Measurements from ENCODE around the gene ZBTB32.

DNA sequence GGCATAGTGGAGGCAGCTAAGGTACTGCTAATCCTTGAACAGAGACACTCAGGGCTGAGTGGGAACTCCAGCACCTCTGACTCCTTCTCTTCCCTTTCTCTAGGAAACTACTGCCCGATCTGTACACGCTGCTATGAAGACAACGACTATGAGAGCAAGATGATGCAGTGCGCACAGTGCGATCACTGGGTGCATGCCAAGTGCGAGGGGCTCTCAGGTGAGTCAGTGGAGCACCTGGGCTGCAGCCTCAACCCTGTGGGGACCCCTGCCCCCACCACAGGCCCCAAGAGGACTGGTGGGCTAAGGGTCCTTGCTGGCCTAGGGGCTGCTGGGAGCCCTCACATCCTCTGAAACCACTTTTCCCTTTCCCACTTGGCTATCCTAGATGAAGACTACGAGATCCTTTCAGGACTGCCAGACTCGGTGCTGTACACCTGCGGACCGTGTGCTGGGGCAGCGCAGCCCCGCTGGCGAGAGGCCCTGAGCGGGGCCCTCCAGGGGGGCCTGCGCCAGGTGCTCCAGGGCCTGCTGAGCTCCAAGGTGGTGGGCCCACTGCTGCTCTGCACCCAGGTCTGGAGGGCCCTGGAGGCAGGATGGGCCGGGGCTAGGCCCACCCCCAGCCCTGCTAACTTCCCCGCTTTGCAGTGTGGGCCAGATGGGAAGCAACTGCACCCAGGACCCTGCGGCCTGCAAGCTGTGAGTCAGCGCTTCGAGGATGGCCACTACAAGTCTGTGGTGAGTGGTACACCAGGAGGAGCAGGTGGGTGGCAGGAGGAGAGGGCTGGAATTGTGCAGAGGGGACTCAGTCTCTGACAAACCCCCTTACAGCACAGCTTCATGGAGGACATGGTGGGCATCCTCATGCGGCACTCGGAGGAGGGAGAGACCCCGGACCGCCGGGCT is 22.9 kb downstream of the ZBTB32 start:
- TF ChIP-seq CTCF (tag by site-specific recombination; IDR thresholded peaks at IDR 0.05) (no peak), ZNF138 (tag by site-specific recombination; IDR thresholded peaks at IDR 0.05; ENCODE audit: borderline replicate concordance) (no peak), ZNF544 (tag by site-specific recombination; IDR thresholded peaks at IDR 0.05) (no peak), ZNF2 (tag by site-specific recombination; IDR thresholded peaks at IDR 0.05) (no peak)
- TF ChIP-seq, protein P1, sequence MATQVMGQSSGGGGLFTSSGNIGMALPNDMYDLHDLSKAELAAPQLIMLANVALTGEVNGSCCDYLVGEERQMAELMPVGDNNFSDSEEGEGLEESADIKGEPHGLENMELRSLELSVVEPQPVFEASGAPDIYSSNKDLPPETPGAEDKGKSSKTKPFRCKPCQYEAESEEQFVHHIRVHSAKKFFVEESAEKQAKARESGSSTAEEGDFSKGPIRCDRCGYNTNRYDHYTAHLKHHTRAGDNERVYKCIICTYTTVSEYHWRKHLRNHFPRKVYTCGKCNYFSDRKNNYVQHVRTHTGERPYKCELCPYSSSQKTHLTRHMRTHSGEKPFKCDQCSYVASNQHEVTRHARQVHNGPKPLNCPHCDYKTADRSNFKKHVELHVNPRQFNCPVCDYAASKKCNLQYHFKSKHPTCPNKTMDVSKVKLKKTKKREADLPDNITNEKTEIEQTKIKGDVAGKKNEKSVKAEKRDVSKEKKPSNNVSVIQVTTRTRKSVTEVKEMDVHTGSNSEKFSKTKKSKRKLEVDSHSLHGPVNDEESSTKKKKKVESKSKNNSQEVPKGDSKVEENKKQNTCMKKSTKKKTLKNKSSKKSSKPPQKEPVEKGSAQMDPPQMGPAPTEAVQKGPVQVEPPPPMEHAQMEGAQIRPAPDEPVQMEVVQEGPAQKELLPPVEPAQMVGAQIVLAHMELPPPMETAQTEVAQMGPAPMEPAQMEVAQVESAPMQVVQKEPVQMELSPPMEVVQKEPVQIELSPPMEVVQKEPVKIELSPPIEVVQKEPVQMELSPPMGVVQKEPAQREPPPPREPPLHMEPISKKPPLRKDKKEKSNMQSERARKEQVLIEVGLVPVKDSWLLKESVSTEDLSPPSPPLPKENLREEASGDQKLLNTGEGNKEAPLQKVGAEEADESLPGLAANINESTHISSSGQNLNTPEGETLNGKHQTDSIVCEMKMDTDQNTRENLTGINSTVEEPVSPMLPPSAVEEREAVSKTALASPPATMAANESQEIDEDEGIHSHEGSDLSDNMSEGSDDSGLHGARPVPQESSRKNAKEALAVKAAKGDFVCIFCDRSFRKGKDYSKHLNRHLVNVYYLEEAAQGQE (tag by site-specific recombination; IDR thresholded peaks at IDR 0.05), result no peak

All from HEK293 (cell line).